Activated CD8-positive, alpha-beta memory T cell treated with anti-CD3 and anti-CD28 coated beads, Interleukin-2, amount 50 U/mL, for 24 hours (primary cell): ENCODE measurements around the gene RBMS1.

Source experiments
- DNase-seq: peaks from one replicate; pipeline ENCODE4 v3.0.0-alpha.2; 2020; ENCODE audit errors: extremely low read depth

The RBMS1 gene

DNA sequence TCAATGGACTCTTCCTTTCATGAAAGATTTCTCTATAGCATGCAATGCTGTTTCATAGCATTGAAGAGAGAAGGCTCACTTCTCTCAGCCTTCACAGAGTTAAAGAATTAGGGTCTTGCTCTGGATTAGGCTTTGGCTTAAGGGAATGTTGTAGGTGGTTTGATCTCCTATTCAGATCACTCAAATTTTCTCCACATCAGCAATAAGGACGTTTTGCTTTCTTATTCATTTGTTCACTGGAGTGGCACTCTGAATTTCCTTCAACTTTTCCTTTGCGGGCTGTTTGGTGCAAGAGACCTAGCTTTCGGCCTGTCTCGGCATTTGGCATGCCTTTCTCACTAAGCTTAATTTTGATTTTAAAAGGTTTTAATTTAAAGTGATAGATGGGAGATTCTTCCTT lies 131.6 kb downstream of the RBMS1 start:
- DNase-seq, result no peak

DNA sequence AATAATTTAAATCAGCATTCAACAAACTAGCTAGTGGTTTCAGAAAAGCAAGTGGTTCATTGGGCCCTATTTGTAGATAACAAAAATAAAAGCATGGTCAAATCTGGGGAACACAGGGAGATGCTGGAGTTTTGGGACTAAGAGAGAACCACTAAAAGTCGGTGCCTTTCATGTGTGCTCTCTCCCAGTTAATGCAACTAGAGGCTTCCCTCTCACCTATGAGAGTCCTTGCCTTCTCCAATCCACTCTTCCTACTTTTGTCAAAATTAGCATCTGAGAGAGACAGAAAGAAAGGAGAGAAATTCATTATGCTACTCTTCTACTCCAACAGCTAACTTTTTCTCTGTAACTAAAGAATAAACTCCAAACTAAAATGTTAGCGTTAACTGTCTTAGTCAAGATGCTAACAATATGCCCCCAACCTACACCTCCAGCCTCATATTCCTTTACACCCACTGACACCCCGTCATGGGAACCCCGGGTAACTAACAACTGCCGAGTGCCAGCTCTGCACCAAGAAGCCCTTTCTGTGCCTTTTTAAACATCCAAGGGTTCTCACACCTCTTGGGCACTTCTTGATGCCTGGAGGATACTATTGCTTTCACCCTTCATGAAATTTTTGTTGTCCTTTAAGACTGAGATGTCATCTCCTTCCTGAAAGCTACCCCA lies 133.4 kb downstream of the RBMS1 start:
- DNase-seq, result no peak

DNA sequence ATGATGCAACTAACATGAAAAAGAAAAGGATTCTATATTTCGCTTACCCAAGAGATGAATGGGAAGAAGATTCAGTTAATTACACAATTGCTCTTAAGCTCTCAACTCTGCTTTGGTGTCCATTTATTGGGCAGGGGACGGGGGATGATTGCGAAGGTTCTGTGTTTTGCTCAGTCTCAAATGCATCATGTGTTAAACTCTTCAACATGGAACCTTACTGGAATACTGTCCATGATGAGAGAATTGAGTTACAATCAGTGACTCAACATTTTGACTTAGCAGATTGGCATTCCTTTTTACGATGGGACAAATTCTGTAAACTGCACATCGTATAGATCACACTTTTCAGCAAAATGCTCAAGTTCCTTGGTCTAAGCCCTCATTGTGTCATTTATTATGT lies 135.6 kb downstream of the RBMS1 start:
- no peak for DNase-seq

DNA sequence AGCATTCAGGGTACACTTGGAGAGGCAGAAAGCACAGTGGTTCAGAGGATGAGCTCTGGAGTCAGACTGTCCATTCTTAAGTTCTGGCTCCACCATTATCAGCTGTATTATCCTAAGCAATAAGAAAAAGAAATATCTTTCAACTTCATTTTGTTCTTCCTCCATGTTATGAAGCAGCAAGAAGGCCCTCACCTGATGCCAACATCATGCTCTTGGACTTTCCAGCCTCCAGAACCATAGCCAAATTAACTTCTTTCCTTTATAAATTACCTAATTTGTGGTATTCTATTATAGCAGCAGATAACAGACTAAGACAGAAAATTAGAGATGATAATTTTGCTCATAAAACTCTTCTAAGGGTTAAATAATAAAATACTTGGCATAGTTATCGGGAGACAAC lies 137.1 kb downstream of the RBMS1 start:
- no peak for DNase-seq

DNA sequence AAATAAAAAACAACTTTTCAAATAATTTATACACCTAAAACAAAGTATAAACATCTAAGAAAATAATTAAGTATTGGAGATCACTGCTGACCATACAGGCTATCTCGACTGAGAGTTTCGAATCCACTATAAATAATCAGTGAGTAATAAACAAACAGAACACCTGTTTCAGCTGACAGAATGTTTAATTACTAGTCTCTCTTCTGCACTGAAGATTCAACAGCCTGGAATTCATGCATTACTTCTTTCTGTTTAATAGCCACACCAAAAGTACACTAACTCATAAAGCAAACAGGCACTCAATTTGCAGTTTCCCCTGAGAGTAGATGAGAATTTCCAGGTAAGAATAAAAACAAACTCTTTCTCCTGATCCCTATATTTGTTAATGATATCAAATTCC lies 138.5 kb downstream of the RBMS1 start:
- DNase-seq, result no peak

DNA sequence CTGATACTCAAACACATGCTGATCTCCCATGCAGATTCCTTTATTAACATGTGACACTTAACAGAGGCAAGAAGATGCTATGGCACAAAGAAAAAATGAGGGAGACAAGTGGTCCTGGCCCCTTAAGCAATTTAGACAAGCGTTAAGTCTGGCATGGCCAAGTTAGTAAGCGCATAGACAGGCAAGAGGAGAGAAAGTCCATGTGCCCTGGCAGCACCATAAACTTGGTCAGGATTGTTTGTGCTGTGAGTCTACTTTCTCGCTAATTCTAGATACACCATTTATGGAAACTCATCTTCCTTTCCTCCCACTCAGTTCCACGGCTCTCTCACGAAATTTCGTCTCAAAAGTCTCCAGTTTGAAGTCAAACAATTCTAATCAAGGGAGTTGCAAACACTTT lies 138.9 kb downstream of the RBMS1 start:
- no peak for DNase-seq

DNA sequence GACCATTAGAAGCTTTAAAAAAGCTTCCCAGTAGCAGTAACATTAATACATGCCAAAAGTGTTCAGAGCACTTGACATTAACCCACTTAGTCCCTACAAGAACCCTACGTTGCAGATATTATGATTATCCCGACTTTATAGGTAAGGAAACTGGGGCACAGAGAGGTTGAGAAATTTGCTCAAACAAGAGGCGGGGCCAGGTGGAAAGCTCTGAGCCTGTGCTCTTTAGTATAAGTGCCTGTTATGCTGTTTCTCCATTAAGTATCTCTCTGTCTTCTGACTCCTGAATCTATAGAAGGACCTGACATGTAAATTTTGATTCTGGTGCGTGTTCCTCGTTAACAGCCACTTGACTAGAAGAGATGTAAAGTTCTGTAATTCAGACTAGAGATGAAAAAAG lies 139.8 kb downstream of the RBMS1 start:
- no peak for DNase-seq

DNA sequence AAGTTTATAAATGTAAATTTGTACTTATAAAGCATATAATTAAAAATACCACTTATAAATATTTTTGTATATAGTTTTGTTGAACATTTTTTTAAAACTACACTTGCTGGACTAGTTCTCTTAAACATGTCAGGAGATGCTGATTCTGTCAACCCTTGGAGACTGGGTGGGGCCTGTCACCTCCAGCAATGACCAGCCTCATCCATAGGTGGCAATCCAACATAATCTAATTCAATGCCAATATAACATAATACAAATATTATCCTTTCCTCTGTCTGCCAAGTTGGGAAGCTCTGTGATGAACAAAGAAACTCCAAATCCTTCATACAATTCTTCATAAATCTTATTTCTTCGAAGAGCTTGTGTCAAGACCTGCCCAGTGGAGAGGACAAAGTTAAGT lies 140.4 kb downstream of the RBMS1 start:
- DNase-seq, result no peak

DNA sequence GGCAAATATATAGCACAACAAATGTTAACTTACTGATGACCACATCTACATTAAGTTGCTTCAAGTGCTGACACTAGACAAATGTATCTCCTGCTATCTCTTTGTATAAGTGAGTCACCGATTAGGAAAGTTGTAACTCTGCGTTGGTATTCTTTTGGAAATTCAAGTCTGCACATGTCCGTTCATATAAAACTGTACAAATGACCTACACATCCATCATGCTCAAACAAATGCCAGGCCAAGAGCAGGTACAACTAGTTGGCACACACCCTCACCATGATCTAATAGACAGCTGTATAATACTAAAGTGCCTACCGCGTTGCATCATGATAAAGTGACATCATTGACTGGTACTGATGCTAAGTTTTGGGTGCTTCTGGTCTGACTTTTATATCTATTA lies 141.1 kb downstream of the RBMS1 start:
- no peak for DNase-seq

DNA sequence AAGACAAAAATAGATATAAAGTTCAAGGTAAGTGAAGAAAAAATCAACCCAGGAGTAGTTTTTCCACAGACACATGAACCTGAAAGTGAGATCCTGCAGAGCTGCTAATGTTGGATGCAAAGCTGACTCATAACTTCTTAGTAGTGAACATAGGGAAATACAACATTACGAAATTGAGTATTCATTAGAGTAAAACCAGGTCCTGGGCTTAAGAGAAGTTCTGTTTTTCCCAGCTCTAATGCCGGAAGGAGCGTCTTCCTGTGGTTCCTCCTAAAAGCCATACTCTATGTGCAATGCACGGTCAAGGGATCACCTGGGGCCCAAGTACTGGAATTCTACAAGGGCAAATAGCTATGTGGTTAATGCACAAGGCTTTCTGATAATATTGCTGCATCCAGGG lies 141.7 kb downstream of the RBMS1 start:
- DNase-seq, result no peak

DNA sequence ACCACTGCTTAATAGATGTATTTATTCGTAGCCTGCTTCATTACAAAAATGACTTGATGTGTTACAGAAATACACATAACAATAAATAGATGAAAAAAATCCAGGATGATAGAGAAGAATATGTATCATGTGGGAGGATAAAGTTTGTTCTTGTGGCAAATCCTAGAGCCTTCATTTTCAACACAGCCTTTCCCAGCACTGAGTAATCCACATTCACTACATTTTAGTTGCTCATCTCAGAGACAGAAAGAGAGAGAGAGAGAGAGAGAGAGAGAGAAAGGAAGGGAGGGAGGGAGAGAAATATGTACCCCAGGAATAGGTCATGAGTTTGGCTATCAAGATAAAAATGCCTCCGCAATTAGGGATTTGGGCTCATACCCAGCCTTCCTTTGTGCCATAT lies 144.3 kb downstream of the RBMS1 start:
- DNase-seq, result no peak

DNA sequence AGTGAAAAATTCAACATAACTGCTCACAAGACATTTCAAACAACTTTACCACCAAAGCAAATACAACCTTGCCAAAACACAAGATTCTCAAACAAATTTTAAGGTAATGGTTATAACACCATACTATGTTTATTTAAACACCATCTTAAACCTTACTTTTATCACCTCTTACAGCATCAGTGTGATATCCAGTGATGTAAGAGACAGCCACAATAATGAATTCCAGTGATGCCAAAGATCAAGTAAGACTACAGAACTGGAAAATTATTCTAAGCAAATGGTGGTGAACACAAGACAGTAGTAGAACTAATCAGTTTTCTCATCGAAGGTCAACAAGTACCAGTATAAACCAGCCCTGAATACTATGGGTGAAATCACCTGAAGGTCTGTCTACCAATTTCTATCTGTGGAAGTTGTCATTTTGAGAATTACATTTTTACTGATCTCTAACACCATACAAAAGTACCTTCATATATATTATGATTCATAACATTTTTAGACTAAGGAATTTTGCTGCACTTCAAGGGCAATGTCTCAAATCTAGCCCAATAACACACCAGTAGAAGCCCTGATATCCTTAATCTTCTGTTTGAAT lies 146.2 kb downstream of the RBMS1 start:
- DNase-seq, result no peak

DNA sequence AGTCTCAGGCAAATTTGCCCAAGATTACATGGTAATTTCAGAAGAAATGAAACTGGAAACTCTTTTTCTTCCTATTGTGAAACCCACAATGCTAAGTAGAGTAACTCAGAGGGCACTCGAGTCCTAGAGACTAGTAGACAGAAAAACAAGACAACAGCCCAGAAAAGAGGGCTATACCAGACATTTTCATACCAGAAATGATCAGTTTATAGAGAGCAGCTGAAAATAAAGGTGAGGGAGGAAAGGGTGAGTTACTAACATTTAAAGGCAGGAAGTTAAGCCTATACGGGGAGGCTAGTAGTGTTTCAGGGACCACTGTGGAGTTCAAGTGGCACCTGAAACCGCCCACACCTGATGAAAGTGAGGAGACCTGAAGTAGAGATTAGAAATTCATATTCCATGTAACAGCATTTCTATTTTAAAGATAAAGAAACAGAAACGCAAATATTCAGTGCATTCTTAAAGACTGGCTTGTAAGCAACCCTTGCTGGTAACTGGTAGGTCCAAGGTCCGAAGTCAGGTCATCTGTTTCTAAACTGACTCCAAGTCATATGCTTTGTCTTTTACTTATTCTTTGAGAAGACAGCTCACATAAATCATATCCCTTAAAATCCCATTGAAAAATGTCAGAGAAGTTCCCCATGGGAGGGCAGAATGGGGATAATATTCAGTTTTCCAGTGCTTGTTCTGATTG lies 148.4 kb downstream of the RBMS1 start:
- DNase-seq, result no peak

DNA sequence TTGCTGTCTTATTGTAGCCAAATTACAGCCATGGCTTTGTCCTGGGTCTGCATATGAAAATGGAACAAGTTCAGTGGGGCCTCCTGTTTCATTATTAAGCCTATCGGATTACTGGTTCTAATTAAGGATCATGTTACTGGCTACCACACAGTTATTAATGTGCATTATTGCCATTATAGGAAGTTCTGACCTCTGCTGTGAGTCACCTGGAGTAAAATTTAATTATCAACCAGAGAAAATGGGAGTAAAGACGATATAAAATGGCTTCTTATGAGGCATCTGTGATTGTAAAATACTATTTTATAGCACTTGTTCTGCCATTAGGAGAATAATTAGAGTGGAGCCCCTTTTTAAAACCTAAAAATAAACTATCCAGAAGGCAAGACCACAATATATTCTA lies 150.2 kb downstream of the RBMS1 start:
- no peak for DNase-seq

DNA sequence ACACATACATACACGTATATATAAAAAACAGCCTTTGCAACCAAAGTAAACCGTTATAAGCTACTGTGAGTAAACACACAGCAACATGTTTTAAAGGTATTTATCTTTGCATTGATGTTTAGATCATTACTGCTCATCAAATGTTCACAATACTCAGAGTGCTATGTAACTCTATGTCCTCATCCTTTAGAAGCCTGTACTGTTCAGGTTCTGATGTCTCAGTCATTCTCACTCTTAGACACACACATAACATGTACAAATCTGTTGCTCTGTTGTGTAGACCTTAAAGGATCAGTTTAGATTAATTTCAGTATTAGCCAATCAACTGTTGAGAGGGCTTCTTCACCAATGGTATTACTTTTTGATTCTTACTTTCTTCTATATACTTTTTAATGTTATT lies 153.9 kb downstream of the RBMS1 start:
- DNase-seq, result no peak

DNA sequence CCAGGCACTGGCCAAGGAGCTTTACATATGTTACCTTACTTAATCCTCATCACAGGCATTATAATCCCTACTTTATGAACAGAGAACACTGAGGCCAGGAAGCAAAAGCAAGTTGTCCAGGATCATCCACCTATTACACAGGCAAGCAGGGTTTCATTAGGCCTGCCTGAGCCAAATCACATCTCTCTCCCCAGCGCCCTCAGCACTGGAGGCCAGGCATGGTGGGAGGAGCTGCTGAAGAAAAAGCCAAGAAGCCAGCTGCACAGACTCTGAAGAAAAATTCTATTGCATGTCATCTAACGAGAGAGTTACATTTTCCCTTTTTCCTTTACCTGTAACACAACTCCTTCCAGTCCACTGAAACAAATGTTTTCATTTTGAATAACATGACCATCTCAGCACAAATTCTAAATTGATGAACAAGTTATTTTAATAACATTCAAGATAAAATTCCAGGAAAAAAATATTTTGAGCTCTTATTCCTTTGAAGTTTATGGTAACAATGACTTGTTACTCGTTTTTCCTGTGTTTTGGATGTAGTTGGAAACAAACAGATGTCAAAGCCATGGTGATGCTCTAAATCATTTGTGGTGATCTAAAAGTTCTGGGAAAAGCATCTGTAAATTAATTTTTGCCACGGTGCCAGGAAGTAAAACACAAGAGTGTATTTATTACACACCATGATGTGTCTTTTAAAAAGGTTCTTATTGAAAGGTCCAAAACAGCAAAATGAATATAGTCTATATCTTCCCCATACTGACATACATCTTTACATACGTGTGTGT lies 154.5 kb downstream of the RBMS1 start:
- no peak for DNase-seq

DNA sequence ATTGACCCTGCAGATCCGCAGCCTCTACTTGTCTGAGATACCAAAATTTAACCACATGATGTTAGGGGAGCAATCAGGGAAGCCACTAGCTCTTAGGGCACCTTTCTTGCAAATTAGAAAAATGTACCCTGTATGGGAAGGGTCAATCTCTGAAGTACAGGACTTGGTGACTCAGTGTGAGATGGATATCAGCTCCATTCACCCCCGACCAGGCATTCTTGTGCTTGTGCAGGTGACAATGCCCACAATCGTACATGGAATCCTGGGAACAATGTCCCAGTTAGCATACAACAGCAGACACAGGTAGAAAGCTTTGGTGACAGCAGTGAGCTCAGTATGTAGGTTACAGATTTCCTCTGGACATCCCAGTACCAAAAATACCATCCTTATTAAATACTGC lies 155.9 kb downstream of the RBMS1 start:
- DNase-seq, result no peak

DNA sequence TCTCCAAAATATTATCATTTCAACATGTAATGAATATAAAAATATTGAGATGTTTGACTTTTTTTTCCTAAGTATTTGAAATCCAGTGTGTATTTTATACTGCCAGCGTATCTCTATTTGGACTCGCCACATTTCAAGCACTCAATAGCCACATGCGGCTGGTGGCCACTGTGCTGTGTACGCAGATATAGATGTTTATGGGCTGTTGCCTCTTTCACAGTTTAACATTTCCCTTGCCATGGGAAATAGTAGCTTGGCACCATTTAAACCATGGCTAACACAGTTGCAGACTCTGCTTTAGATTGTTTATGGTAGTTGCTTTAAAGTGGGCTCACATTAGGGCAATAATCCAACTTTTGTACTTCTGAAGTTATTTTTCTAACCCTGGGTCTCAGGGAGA lies 157.0 kb downstream of the RBMS1 start:
- no peak for DNase-seq

DNA sequence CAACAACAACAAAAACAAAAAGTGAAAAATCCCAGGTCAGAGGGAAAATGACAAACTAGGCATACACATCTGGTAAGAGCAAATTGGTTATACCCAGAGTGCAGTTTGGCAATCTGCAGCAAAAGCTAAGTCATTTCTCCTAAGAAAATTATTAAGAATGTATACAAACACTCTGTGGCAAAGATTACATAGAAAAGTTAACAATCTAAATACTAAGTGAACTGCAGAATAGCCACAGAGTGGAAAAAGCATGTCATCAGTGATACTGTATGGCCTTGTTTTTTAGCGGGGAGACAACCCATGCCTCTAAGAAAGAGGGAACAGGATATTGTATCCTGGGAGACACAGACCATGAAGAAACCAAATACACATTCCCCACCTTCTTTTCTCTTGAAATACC lies 157.5 kb downstream of the RBMS1 start:
- no peak for DNase-seq

DNA sequence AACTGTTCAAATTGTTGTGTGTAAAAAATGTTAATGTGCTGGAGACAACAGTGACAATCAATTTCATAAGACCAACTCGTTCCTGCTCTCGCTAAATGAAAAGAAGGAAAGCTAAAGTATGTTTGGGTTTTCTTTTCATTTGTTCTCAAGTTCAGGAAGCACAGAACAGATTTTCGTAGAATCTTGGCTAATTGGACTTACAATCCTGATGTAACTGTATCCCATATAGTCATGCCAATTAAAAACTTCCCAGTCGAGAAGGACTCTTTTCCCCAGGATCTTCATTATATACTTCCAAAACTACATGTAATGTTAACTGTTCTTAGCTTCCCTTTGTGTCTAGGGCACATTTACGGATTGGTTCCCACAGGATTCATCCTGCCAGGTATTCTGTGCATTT lies 158.2 kb downstream of the RBMS1 start:
- DNase-seq, result no peak

DNA sequence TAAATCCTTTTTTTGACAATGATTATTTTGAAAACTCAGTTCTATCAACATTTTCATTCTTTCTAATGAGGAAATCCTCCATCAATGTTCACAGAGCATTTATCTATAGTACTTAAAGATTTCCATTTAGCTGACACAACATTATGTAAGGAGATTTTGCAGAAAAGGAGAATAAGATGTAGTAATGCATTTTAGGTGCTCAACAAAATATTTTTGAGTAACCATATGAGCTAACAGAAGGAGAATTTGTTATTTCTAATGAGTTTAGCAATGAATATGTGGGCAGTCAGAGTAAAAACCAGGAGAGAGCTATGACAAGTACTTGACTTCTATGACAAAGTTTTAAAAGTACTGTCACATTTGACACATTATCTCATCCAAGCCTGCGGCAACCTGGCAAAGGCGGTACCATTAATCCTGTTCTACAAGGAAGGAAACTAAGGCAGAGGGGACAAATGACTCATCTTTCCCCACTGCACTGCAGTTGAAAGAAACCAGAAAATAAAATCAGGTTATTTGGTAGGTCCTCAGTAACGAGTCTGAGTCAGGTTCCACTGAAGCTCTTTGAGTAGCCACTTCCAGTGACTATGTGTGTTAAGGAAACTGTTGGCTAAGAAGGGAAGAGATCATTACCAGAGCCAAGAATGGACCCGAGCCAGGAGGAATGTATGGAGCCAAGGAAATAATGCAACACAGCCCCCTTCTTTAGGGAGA lies 159.4 kb downstream of the RBMS1 start:
- DNase-seq, result no peak
